ENCODE measurements around the gene CTNNA3. TPM values are rescaled to one million over a fixed set of nuclear protein-coding genes. Genes with fewer than 3 reads are reported as not detected.
A peak's percentile ranks its signal among the peaks of the same experiment; 100 is the strongest.
"Not testable (repeated sequence)": the region's sequence is repeated elsewhere in the genome, so short reads cannot be mapped to it uniquely, and the experiment has no call there.

CTNNA3 gene
- total RNA-seq, 1 donor from 2014 or later: 0.92 TPM

GRCh38 chr10:66349076-66349475, 1346.9 kb downstream of the CTNNA3 start:
- no peak for DNase-seq (ENCODE audit: low spot score)
- no peaks in the 10 kb centered on the region for H3K36me3 Mint-ChIP-seq (ENCODE audit: low read depth)
- TF ChIP-seq, protein P1, sequence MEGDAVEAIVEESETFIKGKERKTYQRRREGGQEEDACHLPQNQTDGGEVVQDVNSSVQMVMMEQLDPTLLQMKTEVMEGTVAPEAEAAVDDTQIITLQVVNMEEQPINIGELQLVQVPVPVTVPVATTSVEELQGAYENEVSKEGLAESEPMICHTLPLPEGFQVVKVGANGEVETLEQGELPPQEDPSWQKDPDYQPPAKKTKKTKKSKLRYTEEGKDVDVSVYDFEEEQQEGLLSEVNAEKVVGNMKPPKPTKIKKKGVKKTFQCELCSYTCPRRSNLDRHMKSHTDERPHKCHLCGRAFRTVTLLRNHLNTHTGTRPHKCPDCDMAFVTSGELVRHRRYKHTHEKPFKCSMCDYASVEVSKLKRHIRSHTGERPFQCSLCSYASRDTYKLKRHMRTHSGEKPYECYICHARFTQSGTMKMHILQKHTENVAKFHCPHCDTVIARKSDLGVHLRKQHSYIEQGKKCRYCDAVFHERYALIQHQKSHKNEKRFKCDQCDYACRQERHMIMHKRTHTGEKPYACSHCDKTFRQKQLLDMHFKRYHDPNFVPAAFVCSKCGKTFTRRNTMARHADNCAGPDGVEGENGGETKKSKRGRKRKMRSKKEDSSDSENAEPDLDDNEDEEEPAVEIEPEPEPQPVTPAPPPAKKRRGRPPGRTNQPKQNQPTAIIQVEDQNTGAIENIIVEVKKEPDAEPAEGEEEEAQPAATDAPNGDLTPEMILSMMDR (IDR thresholded peaks at IDR 0.05): no peak
- H3K27ac Mint-ChIP-seq (ENCODE audit: unreplicated experiment): no peak overlapping the region
- H3K4me1 Mint-ChIP-seq (ENCODE audit: low read depth): peaks cover 11% of the 10 kb centered on the region
- H3K4me3 Mint-ChIP-seq (ENCODE audit: unreplicated experiment): no peak overlapping the region
- H3K27me3 Mint-ChIP-seq (ENCODE audit: low read depth): no peaks in the 10 kb centered on the region
- peaks cover 5% of the 10 kb centered on the region for H3K9me3 Mint-ChIP-seq (ENCODE audit: low read depth)

GRCh38 chr10:66337211-66337610, 1358.8 kb downstream of the CTNNA3 start:
- Mint-ChIP-seq H3K4me1 (ENCODE audit: low read depth) (no peaks in the 10 kb centered on the region), H3K4me3 (ENCODE audit: unreplicated experiment) (no peak overlapping the region), H3K27me3 (ENCODE audit: low read depth) (peaks cover 1% of the 10 kb centered on the region), H3K9me3 (ENCODE audit: low read depth) (peaks cover 23% of the 10 kb centered on the region), H3K36me3 (ENCODE audit: low read depth) (peaks cover 4% of the 10 kb centered on the region), H3K27ac (ENCODE audit: unreplicated experiment) (no peak overlapping the region)
- no peak for DNase-seq (ENCODE audit: low spot score)
- TF ChIP-seq, protein P1 (IDR thresholded peaks at IDR 0.05): no peak

DNA sequence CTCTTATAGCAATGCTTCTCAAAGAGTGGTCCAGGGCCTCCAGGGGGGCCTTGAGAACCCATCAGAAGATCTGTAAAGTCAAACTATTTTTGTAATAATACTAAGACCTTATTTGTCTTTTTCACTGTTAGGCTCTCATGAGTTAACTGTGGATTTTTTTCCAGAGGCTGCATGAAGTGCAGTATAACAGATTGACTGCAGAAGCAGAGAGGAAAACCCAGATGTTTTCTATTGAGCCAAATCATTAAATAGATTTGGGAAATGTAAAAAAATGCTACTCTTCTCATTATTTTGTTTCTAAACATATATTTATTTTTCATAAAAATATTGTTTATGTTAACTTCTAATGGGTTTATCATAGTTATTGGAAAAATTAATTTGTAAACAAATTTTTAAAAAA, 1359.2 kb downstream of the CTNNA3 start:
- peaks cover 23% of the 10 kb centered on the region for H3K9me3 Mint-ChIP-seq (ENCODE audit: low read depth)
- no peaks in the 10 kb centered on the region for H3K4me1 Mint-ChIP-seq (ENCODE audit: low read depth)
- H3K27me3 Mint-ChIP-seq (ENCODE audit: low read depth): peaks cover 1% of the 10 kb centered on the region
- DNase-seq (ENCODE audit: low spot score): no peak
- H3K27ac Mint-ChIP-seq (ENCODE audit: unreplicated experiment): no peak overlapping the region
- TF ChIP-seq, protein P1 (IDR thresholded peaks at IDR 0.05): no peak
- H3K36me3 Mint-ChIP-seq (ENCODE audit: low read depth): peaks cover 4% of the 10 kb centered on the region
- no peak overlapping the region for H3K4me3 Mint-ChIP-seq (ENCODE audit: unreplicated experiment)

- peak; percentile 38 for DNase-seq (ENCODE audit: low spot score)
- H3K27me3 Mint-ChIP-seq (ENCODE audit: low read depth); H3K36me3 Mint-ChIP-seq (ENCODE audit: low read depth); H3K4me3 Mint-ChIP-seq (ENCODE audit: unreplicated experiment); H3K27ac Mint-ChIP-seq (ENCODE audit: unreplicated experiment); H3K4me1 Mint-ChIP-seq (ENCODE audit: low read depth): not testable (repeated sequence)
- peaks cover 23% of the 10 kb centered on the region for H3K9me3 Mint-ChIP-seq (ENCODE audit: low read depth)
Observed at GRCh38 chr10:66335753-66336152, 1360.2 kb downstream of the CTNNA3 start.

DNA sequence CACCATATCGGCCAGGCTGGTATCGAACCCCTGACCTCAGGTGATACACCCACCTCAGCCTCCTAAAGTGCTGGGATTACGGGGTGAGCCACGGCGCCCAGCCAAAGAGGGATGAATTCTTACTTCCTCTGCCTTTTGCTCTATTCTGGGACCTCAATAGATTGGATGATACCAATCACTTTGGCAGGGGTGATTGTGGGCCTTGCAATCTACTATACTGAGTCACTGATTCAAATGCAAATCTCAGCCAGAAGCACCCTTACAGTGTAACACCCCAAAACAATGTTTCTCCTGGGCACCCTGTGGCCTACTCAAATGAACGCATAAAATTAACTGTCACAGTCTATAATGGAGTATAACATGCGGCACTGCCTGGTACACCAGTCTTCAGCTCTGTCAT, 1366.8 kb downstream of the CTNNA3 start:
- no peak for DNase-seq (ENCODE audit: low spot score)
- TF ChIP-seq, protein P1 (IDR thresholded peaks at IDR 0.05): no peak
- Mint-ChIP-seq H3K27ac (ENCODE audit: unreplicated experiment) (no peak overlapping the region), H3K4me3 (ENCODE audit: unreplicated experiment) (no peak overlapping the region), H3K27me3 (ENCODE audit: low read depth) (no peaks in the 10 kb centered on the region), H3K4me1 (ENCODE audit: low read depth) (peaks cover 3% of the 10 kb centered on the region), H3K9me3 (ENCODE audit: low read depth) (peaks cover 10% of the 10 kb centered on the region), H3K36me3 (ENCODE audit: low read depth) (peaks cover 2% of the 10 kb centered on the region)

DNA sequence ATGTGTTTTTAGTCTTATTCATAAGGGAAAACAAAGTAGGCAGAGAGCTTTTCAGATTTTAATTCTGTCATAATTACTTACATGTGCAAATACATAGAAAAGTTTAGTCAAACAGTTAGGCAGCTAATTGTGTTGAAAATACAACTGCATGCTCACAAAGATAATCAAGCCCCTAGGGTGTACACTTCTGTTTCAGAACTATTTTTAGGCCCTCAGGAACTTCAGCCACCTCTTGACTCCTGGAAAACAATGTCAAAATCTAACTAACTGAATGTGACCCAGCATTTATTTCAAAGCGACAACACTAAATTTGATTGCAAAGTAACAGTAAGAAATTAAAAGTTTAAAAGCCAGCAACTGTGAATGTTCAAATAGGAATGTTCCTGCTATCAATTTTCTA, 1369.1 kb downstream of the CTNNA3 start:
- Mint-ChIP-seq H3K9me3 (ENCODE audit: low read depth) (no peaks in the 10 kb centered on the region), H3K27ac (ENCODE audit: unreplicated experiment) (no peak overlapping the region), H3K4me3 (ENCODE audit: unreplicated experiment) (no peak overlapping the region), H3K4me1 (ENCODE audit: low read depth) (peaks cover 14% of the 10 kb centered on the region), H3K27me3 (ENCODE audit: low read depth) (no peaks in the 10 kb centered on the region), H3K36me3 (ENCODE audit: low read depth) (no peaks in the 10 kb centered on the region)
- no peak for DNase-seq (ENCODE audit: low spot score)
- TF ChIP-seq, protein P1 (IDR thresholded peaks at IDR 0.05): no peak
